Nephron progenitor cell (in vitro differentiated cells): ENCODE data around the gene FOXD1.
"Not testable (repeated sequence)": the region's sequence is repeated elsewhere in the genome, so short reads cannot be mapped to it uniquely, and the experiment has no call there.

Experiments
- DNase-seq: peaks from one replicate; pipeline ENCODE4 v3.0.0; 2021
- H3K27ac Mint-ChIP-seq: 2 replicates; pipeline ENCODE4 v1.8.0; 2021; ENCODE audit warnings: mild to moderate bottlenecking, moderate library complexity, mixed read lengths
- H3K27me3 Mint-ChIP-seq: 2 replicates; pipeline ENCODE4 v1.8.0; 2021; ENCODE audit warnings: mild to moderate bottlenecking, low read depth, mixed read lengths; ENCODE audit not compliant: poor library complexity
- H3K36me3 Mint-ChIP-seq: 2 replicates; pipeline ENCODE4 v1.8.0; 2021; ENCODE audit warnings: low read depth, mixed read lengths
- H3K4me1 Mint-ChIP-seq: 2 replicates; pipeline ENCODE4 v1.8.0; 2021; ENCODE audit warnings: mixed read lengths
- H3K4me3 Mint-ChIP-seq: 2 replicates; pipeline ENCODE4 v1.8.0; 2021; ENCODE audit warnings: mild to moderate bottlenecking, moderate library complexity, mixed read lengths
- H3K9me3 Mint-ChIP-seq: 2 replicates; pipeline ENCODE4 v1.8.0; 2021; ENCODE audit warnings: mild to moderate bottlenecking, moderate library complexity, mixed read lengths
- TF ChIP-seq, protein P1 (sequence below): fragments of 200-600 bp; sonication (generic); IDR thresholded peaks from 2 replicates; pipeline ENCODE4 v1.5.0; 2021; ENCODE audit warnings: antibody characterized with exemption

Gene FOXD1

DNA sequence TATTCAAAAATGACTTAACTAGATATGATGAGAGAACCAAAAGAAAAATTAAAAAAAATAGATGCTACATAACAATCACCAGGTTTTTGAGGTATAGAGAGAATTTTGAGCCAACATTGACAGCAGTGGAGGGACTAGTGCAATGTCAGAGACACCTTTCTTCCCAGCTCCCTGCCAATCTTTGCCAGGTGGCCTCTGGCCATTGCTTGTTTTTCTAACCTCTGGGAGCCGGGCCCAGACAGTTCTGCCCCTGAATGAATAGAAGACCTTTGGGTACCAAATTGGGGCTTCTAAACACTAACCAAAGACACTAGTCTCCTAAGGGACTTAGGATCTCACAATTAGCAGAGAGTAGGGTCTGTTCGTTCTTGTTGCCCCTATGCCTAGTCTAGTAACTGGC, 33.4 kb downstream of the FOXD1 start:
- no peak for DNase-seq
- peaks cover 19% of the 10 kb centered on the region for H3K9me3 Mint-ChIP-seq
- H3K27ac Mint-ChIP-seq: no peak overlapping the region
- H3K36me3 Mint-ChIP-seq: peaks cover 6% of the 10 kb centered on the region
- TF ChIP-seq, protein P1, sequence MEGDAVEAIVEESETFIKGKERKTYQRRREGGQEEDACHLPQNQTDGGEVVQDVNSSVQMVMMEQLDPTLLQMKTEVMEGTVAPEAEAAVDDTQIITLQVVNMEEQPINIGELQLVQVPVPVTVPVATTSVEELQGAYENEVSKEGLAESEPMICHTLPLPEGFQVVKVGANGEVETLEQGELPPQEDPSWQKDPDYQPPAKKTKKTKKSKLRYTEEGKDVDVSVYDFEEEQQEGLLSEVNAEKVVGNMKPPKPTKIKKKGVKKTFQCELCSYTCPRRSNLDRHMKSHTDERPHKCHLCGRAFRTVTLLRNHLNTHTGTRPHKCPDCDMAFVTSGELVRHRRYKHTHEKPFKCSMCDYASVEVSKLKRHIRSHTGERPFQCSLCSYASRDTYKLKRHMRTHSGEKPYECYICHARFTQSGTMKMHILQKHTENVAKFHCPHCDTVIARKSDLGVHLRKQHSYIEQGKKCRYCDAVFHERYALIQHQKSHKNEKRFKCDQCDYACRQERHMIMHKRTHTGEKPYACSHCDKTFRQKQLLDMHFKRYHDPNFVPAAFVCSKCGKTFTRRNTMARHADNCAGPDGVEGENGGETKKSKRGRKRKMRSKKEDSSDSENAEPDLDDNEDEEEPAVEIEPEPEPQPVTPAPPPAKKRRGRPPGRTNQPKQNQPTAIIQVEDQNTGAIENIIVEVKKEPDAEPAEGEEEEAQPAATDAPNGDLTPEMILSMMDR: no peak
- H3K4me1 Mint-ChIP-seq: peaks cover 43% of the 10 kb centered on the region
- no peak overlapping the region for H3K4me3 Mint-ChIP-seq
- H3K27me3 Mint-ChIP-seq: peaks cover 21% of the 10 kb centered on the region

DNA sequence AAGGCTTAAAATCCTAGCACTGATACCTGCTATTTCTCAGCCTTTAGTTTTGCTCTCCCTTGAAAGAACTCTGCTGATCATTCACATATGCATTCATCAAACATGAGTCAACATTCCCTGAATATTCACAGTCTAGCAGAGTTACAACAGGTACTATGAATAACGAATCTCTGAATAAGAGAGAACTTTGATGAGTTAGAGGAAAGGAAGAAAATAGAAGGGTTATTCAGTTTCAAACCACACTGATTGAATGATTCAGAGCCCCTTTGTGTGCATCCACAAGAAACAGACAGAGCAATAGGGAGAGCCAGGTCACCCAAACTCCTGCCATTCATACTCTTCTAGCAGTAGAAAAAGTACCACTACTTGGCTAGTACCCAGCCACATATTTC, 36.0 kb downstream of the FOXD1 start:
- Mint-ChIP-seq H3K4me1 (peaks cover 27% of the 10 kb centered on the region), H3K27me3 (peaks cover 16% of the 10 kb centered on the region), H3K9me3 (peaks cover 19% of the 10 kb centered on the region), H3K4me3 (no peak overlapping the region), H3K36me3 (peaks cover 6% of the 10 kb centered on the region), H3K27ac (no peak overlapping the region)
- TF ChIP-seq, protein P1: no peak
- no peak for DNase-seq

DNA sequence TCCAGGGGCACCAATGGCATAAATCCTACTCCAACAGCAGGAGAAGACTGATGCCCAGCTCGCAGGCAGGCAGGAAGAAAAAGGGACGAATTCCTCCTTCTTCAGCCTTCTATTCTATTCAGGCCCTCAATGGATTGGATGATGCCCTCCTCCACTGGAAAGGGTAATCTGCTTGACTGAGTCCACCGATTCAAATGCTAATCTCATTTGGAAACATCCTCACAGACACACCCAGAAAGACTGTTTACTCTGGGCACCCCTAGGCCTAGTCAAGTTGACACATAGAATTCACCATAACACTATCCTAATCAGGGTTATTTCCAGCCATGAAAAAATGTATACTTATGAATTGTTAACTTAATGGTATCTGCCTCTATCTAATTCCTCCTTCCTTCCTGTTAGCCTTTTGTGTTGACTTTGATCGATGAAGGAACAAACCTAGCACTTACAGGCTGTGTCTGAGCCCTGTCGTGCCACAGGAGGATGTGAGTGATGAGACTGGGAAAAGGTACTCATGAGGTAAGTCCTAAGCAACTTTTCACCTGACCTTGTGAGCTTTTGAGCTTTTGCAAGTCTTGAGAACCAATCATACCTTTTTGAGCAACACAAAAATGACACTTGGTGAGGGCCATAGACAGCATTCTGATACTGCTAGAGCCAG, 36.5 kb downstream of the FOXD1 start:
- H3K27me3 Mint-ChIP-seq: peaks cover 16% of the 10 kb centered on the region

DNA sequence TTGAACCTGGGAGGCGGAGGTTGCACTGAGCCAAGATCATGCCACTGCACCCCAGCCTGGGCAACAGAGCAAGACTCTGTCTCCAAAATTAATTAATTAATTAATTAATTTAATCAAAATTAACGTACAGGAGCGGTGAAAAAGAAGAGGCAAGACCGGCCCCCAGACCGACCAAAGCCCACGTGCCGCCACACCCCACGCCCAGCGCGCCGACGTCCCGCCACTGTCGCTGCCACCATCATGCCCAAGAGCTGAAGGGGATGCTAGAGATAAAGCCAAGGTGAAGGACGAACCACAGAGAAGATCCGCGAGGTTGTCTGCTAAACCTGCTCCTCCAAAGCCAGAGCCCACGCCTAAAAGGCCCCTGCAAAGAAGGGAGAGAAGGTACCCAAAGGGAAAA, 38.6 kb downstream of the FOXD1 start:
- Mint-ChIP-seq H3K9me3 (peaks cover 18% of the 10 kb centered on the region), H3K4me1 (peaks cover 29% of the 10 kb centered on the region)
- not testable (repeated sequence) for H3K36me3 Mint-ChIP-seq, H3K27ac Mint-ChIP-seq, DNase-seq, H3K4me3 Mint-ChIP-seq, H3K27me3 Mint-ChIP-seq

More for the DNA sequence above, 36.5 kb downstream of the FOXD1 start:
- Mint-ChIP-seq H3K4me3 (no peak overlapping the region), H3K4me1 (peaks cover 27% of the 10 kb centered on the region), H3K36me3 (peaks cover 6% of the 10 kb centered on the region), H3K9me3 (peaks cover 19% of the 10 kb centered on the region), H3K27ac (no peak overlapping the region)
- DNase-seq: no peak
- TF ChIP-seq, protein P1: no peak

DNA sequence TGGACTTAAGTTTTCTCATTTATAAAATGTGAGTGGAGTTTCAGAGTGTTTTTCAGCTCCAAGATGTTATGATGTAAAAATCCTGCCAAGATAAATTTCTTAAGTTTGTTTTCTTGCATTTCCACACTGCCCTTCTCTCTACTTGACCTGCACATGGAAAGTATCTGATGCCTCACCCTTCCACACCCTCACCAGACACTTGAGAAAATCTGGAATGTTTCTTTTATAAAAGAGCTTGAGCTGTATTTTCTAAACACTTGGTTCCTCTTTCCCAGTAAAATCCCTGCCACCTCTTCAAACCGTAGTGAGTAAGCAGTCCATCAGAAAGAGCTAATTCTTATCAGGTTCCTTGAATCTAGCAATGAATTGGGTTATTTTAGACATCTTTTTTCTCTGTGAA, 42.9 kb downstream of the FOXD1 start:
- Mint-ChIP-seq H3K4me1 (peaks cover 29% of the 10 kb centered on the region), H3K9me3 (no peaks in the 10 kb centered on the region), H3K4me3 (no peak overlapping the region), H3K36me3 (no peaks in the 10 kb centered on the region), H3K27ac (no peak overlapping the region), H3K27me3 (peaks cover 14% of the 10 kb centered on the region)
- TF ChIP-seq, protein P1: no peak
- DNase-seq: no peak

DNA sequence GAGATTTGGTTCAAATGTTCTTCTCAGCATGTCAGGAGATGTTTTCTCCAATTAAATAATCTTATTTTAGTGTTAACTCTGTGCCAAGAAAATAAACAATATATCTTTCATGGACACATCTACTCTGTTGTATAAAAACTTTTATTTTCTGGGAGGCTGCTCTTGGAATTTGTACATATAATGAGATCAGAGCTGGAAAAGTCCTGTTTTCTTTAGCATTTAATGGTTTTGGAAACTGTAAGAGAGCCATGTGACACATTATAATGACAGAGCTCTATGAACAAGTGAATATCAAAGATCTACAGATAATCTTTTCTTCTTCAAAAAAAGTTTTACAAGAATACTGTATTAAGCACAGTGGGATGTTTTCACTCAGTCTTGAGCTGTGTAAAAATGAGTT, 48.8 kb downstream of the FOXD1 start:
- TF ChIP-seq, protein P1: no peak
- Mint-ChIP-seq H3K9me3 (no peaks in the 10 kb centered on the region), H3K36me3 (no peaks in the 10 kb centered on the region), H3K4me3 (no peak overlapping the region), H3K27ac (no peak overlapping the region), H3K27me3 (peaks cover 21% of the 10 kb centered on the region), H3K4me1 (no peaks in the 10 kb centered on the region)
- no peak for DNase-seq
